H7 (cell line): ENCODE measurements around the gene IL17RC. TPM values are rescaled to one million over a fixed set of nuclear protein-coding genes. Genes with fewer than 3 reads are reported as not detected.
A peak's percentile ranks its signal among the peaks of the same experiment; 100 is the strongest.

Experiments
- DNase-seq: peaks from one replicate; pipeline ENCODE4 v3.0.0; 2012
- H3K27me3 ChIP-seq: 2 replicates; pipeline ENCODE4 v1.6.0; 2011; ENCODE audit warnings: mild to moderate bottlenecking, low read length; ENCODE audit not compliant: control insufficient read depth, insufficient read depth
- H3K36me3 ChIP-seq: replicated peaks from 2 replicates; pipeline ENCODE4 v1.5.1; 2011; ENCODE audit warnings: low read length; ENCODE audit not compliant: control insufficient read depth, insufficient read depth
- H3K4me3 ChIP-seq: 2 replicates; pipeline ENCODE4 v1.5.1; 2011; ENCODE audit warnings: low read depth, mild to moderate bottlenecking, control low read depth, low read length, moderate library complexity; ENCODE audit not compliant: insufficient read depth
- total RNA-seq: library from RNA; depleted of rRNA; stranded (reverse); fragments of >200 nt; shearing (Covaris generic); gene quantifications from 2 replicates; pipeline ENCODE4 v1.2.3, GENCODE V29; 2014; rRNA removed

IL17RC gene
- total RNA-seq, 1 experiment from 2014 or later: 11.6 TPM

DNA sequence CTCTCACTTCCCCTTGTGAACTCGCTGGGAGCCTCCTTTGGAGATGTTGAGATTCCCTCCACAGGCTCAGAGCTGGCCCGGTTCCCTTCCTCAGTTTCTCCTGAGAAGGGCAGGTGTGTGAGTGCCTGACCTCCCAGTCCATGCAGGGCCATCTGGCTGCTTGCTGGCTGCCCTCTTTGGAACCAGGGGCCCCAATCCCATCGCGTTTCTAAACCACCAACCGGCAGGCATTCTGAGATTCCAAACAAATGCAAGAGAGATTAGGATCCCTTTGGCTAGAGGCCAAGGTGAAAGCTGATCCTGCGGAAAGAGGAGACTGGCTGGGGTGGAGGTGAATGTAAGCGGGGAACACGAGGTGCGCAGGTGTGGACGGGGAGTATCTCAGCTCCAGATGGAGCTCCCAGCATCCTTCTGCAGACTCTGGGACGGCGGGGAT, 38.2 kb downstream of the IL17RC start:
- Histone ChIP-seq H3K27me3 (peaks cover 1% of the 10 kb centered on the region), H3K4me3 (no peak overlapping the region), H3K36me3 (no peaks in the 10 kb centered on the region)
- peak; percentile 85 for DNase-seq

- H3K36me3 ChIP-seq: no peaks in the 10 kb centered on the region
- DNase-seq: no peak
- peaks cover 1% of the 10 kb centered on the region for H3K27me3 ChIP-seq
- no peak overlapping the region for H3K4me3 ChIP-seq
These were observed 38.9 kb downstream of the IL17RC start for GRCh38 chr3:9955611-9956352.

DNA sequence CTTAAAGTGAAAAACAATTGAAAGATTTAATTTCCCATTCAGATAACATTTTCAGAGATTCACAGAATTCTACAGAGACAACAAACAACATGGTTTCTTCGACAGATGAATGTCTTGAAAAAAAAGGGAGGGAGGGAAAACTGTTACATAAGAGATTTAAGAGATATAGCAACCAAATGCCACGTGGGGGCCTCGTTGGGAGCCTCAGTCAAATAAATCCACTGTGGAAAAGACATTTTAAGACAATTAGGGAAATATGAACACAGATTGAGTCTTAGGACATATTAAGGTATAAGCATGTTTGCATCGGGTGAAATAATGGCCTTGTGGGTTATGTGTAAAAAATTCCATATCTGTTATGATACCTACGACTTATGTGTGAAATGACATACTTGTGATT, 40.3 kb downstream of the IL17RC start:
- no peaks in the 10 kb centered on the region for H3K27me3 ChIP-seq
- peak; percentile 29 for DNase-seq
- no peak overlapping the region for H3K4me3 ChIP-seq
- H3K36me3 ChIP-seq: no peaks in the 10 kb centered on the region

DNA sequence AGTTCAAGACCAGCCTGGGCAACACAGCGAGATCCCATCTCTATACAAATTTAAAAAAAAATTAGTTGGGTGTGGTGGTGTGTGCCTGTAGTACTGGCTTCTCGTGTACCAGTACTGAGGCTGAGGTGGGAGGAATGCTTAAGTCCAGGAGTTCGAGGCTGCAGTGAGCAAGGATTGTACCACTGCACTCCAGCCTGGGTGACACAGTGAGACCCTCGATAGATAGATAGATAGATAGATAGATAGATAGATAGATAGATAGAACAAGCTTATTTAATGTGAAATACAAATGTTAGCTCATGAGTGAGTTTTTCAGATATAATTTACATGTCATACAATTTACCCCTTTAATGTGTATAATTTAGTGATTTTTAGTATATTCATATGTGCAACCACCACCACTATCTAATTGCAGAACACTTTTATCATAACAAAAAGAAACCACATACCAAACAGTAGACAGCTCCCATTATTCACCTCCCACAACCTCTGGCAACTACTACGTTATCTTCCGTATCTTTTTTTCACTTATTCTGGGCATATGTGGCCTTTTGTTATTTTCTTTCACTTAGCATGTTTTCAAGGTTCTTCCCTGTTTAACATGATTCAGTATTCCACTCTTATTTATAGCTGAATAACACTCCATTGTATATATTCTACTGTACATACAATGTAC, 48.4 kb downstream of the IL17RC start:
- Histone ChIP-seq H3K27me3 (no peaks in the 10 kb centered on the region), H3K36me3 (peaks cover 5% of the 10 kb centered on the region)
- DNase-seq: no peak

GRCh38 chr3:9966841-9967240, 49.9 kb downstream of the IL17RC start:
- no peak for DNase-seq
- H3K4me3 ChIP-seq: no peak overlapping the region
- H3K27me3 ChIP-seq: no peaks in the 10 kb centered on the region
- peaks cover 8% of the 10 kb centered on the region for H3K36me3 ChIP-seq

More for the DNA sequence above, 48.4 kb downstream of the IL17RC start:
- H3K4me3 ChIP-seq: no peak overlapping the region

- no peak for DNase-seq
These were observed 52.7 kb downstream of the IL17RC start for GRCh38 chr3:9969632-9970019.

GRCh38 chr3:9970020-9970652, 53.2 kb downstream of the IL17RC start:
- no peak overlapping the region for H3K4me3 ChIP-seq
- peaks cover 12% of the 10 kb centered on the region for H3K36me3 ChIP-seq
- H3K27me3 ChIP-seq: no peaks in the 10 kb centered on the region
- DNase-seq: no peak

More at GRCh38 chr3:9969632-9970019, 52.7 kb downstream of the IL17RC start:
- H3K27me3 ChIP-seq: no peaks in the 10 kb centered on the region
- peaks cover 12% of the 10 kb centered on the region for H3K36me3 ChIP-seq
- no peak overlapping the region for H3K4me3 ChIP-seq

- DNase-seq: no peak
- peaks cover 5% of the 10 kb centered on the region for H3K36me3 ChIP-seq
These were observed 60.1 kb downstream of the IL17RC start for GRCh38 chr3:9976721-9977709.

DNA sequence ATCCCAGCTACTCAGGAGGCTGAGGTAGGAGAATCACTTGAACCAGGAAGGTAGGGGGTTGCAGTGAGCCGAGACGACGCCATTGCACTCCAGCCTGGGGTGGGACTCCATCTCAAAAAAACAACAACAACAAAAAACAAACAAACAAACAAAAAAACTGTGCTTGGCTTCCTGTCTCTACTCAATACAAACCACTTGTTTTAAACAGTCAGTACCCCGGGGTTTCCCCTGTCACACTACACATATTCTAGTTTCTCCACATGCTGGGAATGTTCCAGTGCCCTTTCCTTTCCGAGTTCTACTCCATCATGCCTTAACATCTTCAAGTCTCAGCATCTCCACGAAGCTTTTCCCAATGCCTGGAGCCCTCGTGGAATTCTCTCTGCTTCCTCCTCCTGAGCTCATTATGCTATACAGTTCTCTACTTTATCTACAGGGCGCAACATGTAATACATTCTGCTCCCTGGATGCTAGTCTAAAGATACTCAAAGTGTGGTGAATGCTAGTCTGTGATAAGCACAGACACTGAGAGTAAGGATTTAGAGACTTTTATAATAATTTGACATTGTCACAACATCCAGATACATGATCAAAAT, 61.9 kb downstream of the IL17RC start:
- peaks cover 3% of the 10 kb centered on the region for H3K36me3 ChIP-seq
- no peak for DNase-seq
- no peak overlapping the region for H3K4me3 ChIP-seq
- H3K27me3 ChIP-seq: no peaks in the 10 kb centered on the region

More at GRCh38 chr3:9976721-9977709, 60.1 kb downstream of the IL17RC start:
- Histone ChIP-seq H3K27me3 (no peaks in the 10 kb centered on the region), H3K4me3 (no peak overlapping the region)

- Histone ChIP-seq H3K27me3 (no peaks in the 10 kb centered on the region), H3K4me3 (no peak overlapping the region), H3K36me3 (peaks cover 1% of the 10 kb centered on the region)
- no peak for DNase-seq
These were observed 63.4 kb downstream of the IL17RC start for GRCh38 chr3:9980251-9980650.

Other genes with a start within 250 kb of the IL17RC start
- gene CPNE9, start 213.3 kb upstream of the IL17RC start, total RNA-seq: 0.18 and 0.38 TPM in 2 replicates
- gene BRPF1, start 185.4 kb upstream of the IL17RC start, total RNA-seq: 21.1 and 24.0 TPM in 2 replicates
- 17.7 and 29.3 TPM in 2 replicates for gene OGG1, start 167.1 kb upstream of the IL17RC start, total RNA-seq
- 5.1 and 10.7 TPM in 2 replicates for gene CAMK1, start 147.2 kb upstream of the IL17RC start, total RNA-seq
- 76.0 and 79.6 TPM in 2 replicates for gene TADA3, start 124.6 kb upstream of the IL17RC start, total RNA-seq
- 207 and 239 TPM in 2 replicates for gene ARPC4, start 124.0 kb upstream of the IL17RC start, total RNA-seq
- gene TTLL3, start 106.8 kb upstream of the IL17RC start, total RNA-seq: 3.7 and 7.4 TPM in 2 replicates
- 117 and 131 TPM in 2 replicates for gene RPUSD3, start 73.1 kb upstream of the IL17RC start, total RNA-seq
- not detected in 2 replicates for gene CIDEC, start 36.8 kb upstream of the IL17RC start, total RNA-seq
- 15.0 and 15.1 TPM in 2 replicates for gene JAGN1, start 26.5 kb upstream of the IL17RC start, total RNA-seq
- 1.5 and 1.9 TPM in 2 replicates for gene IL17RE, start 14.2 kb upstream of the IL17RC start, total RNA-seq
- 22.2 and 30.2 TPM in 2 replicates for gene CRELD1, start 16.7 kb downstream of the IL17RC start, total RNA-seq
- gene PRRT3, start 35.3 kb downstream of the IL17RC start, total RNA-seq: 5.3 and 6.8 TPM in 2 replicates
- 21.8 and 45.2 TPM in 2 replicates for gene EMC3, start 69.7 kb downstream of the IL17RC start, total RNA-seq
- 67.7 and 77.5 TPM in 2 replicates for gene FANCD2, start 109.3 kb downstream of the IL17RC start, total RNA-seq
- not detected in 2 replicates for gene FANCD2OS, start 191.2 kb downstream of the IL17RC start, total RNA-seq
- 88.1 and 93.3 TPM in 2 replicates for gene BRK1, start 198.6 kb downstream of the IL17RC start, total RNA-seq
- 25.5 and 26.5 TPM in 2 replicates for gene VHL, start 224.7 kb downstream of the IL17RC start, total RNA-seq
- gene IRAK2, start 247.8 kb downstream of the IL17RC start, total RNA-seq: 0.83 and 1.9 TPM in 2 replicates